GM23248 (cell line): ENCODE data around the gene NOC2L.

Experiments used
- EZH2 ChIP-seq: fragments of 200-600 bp; sonication (generic); IDR thresholded peaks from 2 replicates; pipeline ENCODE4 v1.6.1; 2018; ENCODE audit warnings: antibody characterized with exemption, mild to moderate bottlenecking; ENCODE audit not compliant: insufficient read depth, poor library complexity, severe bottlenecking
- EZH2phosphoT487 ChIP-seq: fragments of 200-600 bp; sonication (generic); IDR thresholded peaks from 2 replicates; pipeline ENCODE4 v1.6.1; 2018; ENCODE audit warnings: antibody characterized with exemption, moderate library complexity, mild to moderate bottlenecking, low read depth; ENCODE audit not compliant: insufficient read depth

GRCh38 chr1:975365-975764 is 16.3 kb upstream of the NOC2L start:
- no peak for TF ChIP-seq EZH2
- no peak for TF ChIP-seq EZH2phosphoT487
